Hematopoietic multipotent progenitor cell treated with erythropoietin and hydrocortisone succinate and interleukin-3 and kit ligand, for 4 days (in vitro differentiated cells): Measurements from ENCODE around the gene APBA2.

ENCODE experiments used
- DNase-seq: peaks from one replicate; pipeline ENCODE4 v3.0.0-alpha.2; 2015

Gene APBA2

GRCh38 chr15:29127506-29128430 is 242.0 kb downstream of the APBA2 start:
- DNase-seq: no peak

- DNase-seq: no peak
Observed at GRCh38 chr15:29128671-29129070, 242.9 kb downstream of the APBA2 start.

GRCh38 chr15:29129221-29129620 is 243.4 kb downstream of the APBA2 start:
- DNase-seq: no peak

GRCh38 chr15:29129926-29130325 is 244.2 kb downstream of the APBA2 start:
- no peak for DNase-seq

GRCh38 chr15:29130476-29130875 is 244.7 kb downstream of the APBA2 start:
- no peak for DNase-seq

- no peak for DNase-seq
Observed at GRCh38 chr15:29130951-29131839, 245.4 kb downstream of the APBA2 start.

- peak; percentile 29 for DNase-seq
Observed at GRCh38 chr15:29131840-29132420, 246.2 kb downstream of the APBA2 start.

GRCh38 chr15:29132735-29133181 is 247.0 kb downstream of the APBA2 start:
- no peak for DNase-seq

GRCh38 chr15:29133321-29133720 is 247.5 kb downstream of the APBA2 start:
- no peak for DNase-seq

- DNase-seq: no peak
Observed at GRCh38 chr15:29133791-29134190, 248.0 kb downstream of the APBA2 start.

- no peak for DNase-seq
Observed at GRCh38 chr15:29134239-29134638, 248.5 kb downstream of the APBA2 start.

GRCh38 chr15:29134641-29135308 is 249.0 kb downstream of the APBA2 start:
- DNase-seq: no peak

GRCh38 chr15:29135309-29135657 is 249.5 kb downstream of the APBA2 start:
- no peak for DNase-seq

GRCh38 chr15:29135702-29136646 is 250.2 kb downstream of the APBA2 start:
- no peak for DNase-seq

- no peak for DNase-seq
Observed at GRCh38 chr15:29138260-29138659, 252.5 kb downstream of the APBA2 start.

GRCh38 chr15:29139072-29139471 is 253.3 kb downstream of the APBA2 start:
- DNase-seq: no peak

- DNase-seq: peak; percentile 71
Observed at GRCh38 chr15:29139540-29140459, 254.0 kb downstream of the APBA2 start.

- no peak for DNase-seq
Observed at GRCh38 chr15:29140475-29141307, 254.9 kb downstream of the APBA2 start.
